GM12872 (cell line): ENCODE data around the gene CACNB2.

Experiments used
- CTCF ChIP-seq: IDR thresholded peaks from 3 replicates; pipeline ENCODE4 v1.5.1; 2011; ENCODE audit warnings: low read depth, mild to moderate bottlenecking, low read length, moderate library complexity; ENCODE audit not compliant: insufficient read depth

The CACNB2 gene

GRCh38 chr10:18406136-18406535, 265.9 kb downstream of the CACNB2 start:
- TF ChIP-seq CTCF, result no peak

GRCh38 chr10:18409599-18410397, 269.6 kb downstream of the CACNB2 start:
- TF ChIP-seq CTCF, result no peak

- no peak for TF ChIP-seq CTCF
These were observed 273.8 kb downstream of the CACNB2 start for GRCh38 chr10:18414061-18414460.

- TF ChIP-seq CTCF, result no peak
These were observed 277.8 kb downstream of the CACNB2 start for GRCh38 chr10:18417950-18418527.

GRCh38 chr10:18418541-18419215, 278.5 kb downstream of the CACNB2 start:
- TF ChIP-seq CTCF, result no peak

- no peak for TF ChIP-seq CTCF
These were observed 279.7 kb downstream of the CACNB2 start for GRCh38 chr10:18419945-18420344.

GRCh38 chr10:18421726-18422293, 281.6 kb downstream of the CACNB2 start:
- TF ChIP-seq CTCF, result no peak
